HL-60 (cell line): ENCODE data around the gene WDR20.

Experiments used
- DNase-seq, 2 experiments: peaks; one replicate each; pipeline ENCODE4 v3.0.0-alpha.2; 2010 to 2020; ENCODE audit warnings: low read depth in 1 of 2, low spot score in 1 of 2
- H3K27ac ChIP-seq: fragments of 250-450 bp; sonication (Bioruptor Pico); replicated peaks from 2 replicates; pipeline ENCODE4 v1.5.1; 2020; ENCODE audit warnings: mild to moderate bottlenecking, moderate library complexity
- H3K27me3 ChIP-seq: fragments of 250-450 bp; sonication (Bioruptor Pico); 2 replicates; pipeline ENCODE4 v1.5.1; 2021; ENCODE audit warnings: mild to moderate bottlenecking, moderate library complexity; ENCODE audit not compliant: insufficient read depth, poor library complexity, severe bottlenecking
- H3K4me3 ChIP-seq: replicated peaks from 2 replicates; pipeline ENCODE4 v1.5.1; 2011; ENCODE audit warnings: mild to moderate bottlenecking, control low read depth, low read length; ENCODE audit not compliant: insufficient read depth
- GABPA ChIP-seq: IDR thresholded peaks from 2 replicates; pipeline ENCODE4 v1.6.1; 2012; ENCODE audit warnings: low read depth
- POLR2AphosphoS5 ChIP-seq: IDR thresholded peaks from 2 replicates; pipeline ENCODE4 v1.6.1; 2012; ENCODE audit warnings: low read depth
- REST ChIP-seq: IDR thresholded peaks from 2 replicates; pipeline ENCODE4 v1.6.1; 2012; ENCODE audit warnings: low read depth; ENCODE audit not compliant: insufficient replicate concordance
- SPI1 ChIP-seq: IDR thresholded peaks from 2 replicates; pipeline ENCODE4 v1.6.1; 2012; ENCODE audit warnings: low read depth, mild to moderate bottlenecking, borderline replicate concordance
- TF ChIP-seq, protein P1 (sequence below): IDR thresholded peaks from one replicate; pipeline ENCODE4 v1.5.1; 2011; ENCODE audit warnings: low read length, control low read depth, inconsistent platforms; ENCODE audit not compliant: insufficient read depth

The WDR20 gene

GRCh38 chr14:102233081-102233480 lies 93.4 kb downstream of the WDR20 start:
- peaks cover 2% of the 10 kb centered on the region for H3K27me3 ChIP-seq
- H3K4me3 ChIP-seq, result no peak overlapping the region
- H3K27ac ChIP-seq, result no peak overlapping the region
- TF ChIP-seq POLR2AphosphoS5, result no peak
- TF ChIP-seq SPI1, result no peak
- TF ChIP-seq GABPA, result no peak
- no peak for TF ChIP-seq REST
- TF ChIP-seq, protein P1, sequence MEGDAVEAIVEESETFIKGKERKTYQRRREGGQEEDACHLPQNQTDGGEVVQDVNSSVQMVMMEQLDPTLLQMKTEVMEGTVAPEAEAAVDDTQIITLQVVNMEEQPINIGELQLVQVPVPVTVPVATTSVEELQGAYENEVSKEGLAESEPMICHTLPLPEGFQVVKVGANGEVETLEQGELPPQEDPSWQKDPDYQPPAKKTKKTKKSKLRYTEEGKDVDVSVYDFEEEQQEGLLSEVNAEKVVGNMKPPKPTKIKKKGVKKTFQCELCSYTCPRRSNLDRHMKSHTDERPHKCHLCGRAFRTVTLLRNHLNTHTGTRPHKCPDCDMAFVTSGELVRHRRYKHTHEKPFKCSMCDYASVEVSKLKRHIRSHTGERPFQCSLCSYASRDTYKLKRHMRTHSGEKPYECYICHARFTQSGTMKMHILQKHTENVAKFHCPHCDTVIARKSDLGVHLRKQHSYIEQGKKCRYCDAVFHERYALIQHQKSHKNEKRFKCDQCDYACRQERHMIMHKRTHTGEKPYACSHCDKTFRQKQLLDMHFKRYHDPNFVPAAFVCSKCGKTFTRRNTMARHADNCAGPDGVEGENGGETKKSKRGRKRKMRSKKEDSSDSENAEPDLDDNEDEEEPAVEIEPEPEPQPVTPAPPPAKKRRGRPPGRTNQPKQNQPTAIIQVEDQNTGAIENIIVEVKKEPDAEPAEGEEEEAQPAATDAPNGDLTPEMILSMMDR, result no peak
- no peak for DNase-seq

DNA sequence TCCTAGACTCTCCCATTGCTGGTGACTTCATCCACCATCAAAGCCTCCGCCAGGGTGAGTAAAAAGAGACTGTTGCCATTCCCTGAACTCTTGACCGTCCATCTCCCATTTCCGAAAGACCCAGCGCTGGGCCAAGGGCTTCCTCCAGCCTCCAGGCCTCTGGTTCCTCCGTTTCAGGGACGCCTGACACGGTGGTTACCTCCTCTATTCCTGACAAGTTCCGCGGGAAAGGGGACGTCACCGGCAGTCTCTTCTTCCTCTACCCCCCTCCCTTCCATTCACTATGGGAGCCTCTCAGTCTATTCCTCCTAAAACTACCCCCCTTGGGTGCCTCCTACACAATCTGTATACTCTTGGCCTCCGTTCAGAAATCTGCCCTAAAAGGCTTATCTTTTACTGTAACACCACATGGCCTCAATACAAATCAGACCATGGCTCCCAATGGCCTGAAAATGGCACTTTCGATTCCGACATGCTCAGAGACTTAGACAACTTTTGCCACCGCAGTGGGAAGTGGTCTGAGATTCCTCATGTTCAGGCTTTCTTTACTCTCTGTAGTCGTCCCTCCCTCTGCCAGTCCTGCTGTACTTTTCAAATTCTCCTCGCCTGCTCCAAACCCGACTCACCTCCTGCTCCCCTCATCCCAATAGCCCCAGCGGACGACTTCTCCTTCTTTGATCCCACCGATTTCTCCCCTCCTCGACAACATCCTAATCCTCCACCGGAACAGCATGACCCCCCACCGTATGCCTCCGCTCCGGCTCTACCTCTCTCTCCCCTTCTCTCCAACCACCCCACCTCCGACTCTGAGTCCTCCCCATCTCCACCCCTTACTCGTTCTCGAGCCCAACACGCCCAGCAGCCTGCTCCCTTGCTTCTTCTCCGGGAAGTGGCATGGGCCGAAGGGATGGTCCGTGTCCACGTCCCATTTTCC lies 94.9 kb downstream of the WDR20 start:
- DNase-seq, result no peak
- H3K4me3 ChIP-seq, result no peak overlapping the region
- no peak for TF ChIP-seq POLR2AphosphoS5
- TF ChIP-seq, protein P1, result no peak
- no peak for TF ChIP-seq REST
- TF ChIP-seq SPI1, result no peak
- TF ChIP-seq GABPA, result no peak
- H3K27me3 ChIP-seq, result peaks cover 2% of the 10 kb centered on the region
- H3K27ac ChIP-seq, result no peak overlapping the region

DNA sequence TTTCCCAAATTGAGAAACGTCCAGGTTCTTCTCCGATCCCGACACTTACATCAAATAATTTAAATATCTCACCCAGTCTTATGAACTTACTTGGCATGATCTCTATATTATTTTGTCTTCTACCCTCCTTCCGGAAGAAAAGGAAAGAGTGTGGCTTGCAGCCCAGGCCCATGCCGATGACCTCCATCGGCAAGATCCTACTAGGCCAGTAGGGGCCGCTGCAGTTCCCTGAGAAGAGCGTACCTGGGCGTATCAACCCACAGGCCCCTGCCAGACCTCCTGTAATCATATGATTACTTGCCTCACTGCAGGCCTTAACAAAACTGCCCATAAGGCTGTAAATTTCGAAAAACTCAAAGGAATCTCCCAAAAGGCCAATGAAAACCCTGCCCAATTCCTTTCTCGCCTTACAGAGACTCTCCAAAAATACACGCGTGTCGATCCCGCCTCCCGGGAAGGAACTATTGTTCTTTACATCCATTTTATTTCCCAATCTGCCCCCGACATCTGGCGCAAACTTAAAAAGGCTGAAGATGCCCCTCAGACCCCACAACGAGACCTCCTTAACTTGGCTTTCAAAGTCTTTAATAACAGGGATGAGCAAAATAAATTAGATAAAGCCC lies 95.7 kb downstream of the WDR20 start:
- TF ChIP-seq REST, result no peak
- TF ChIP-seq GABPA, result no peak
- TF ChIP-seq, protein P1, result peak; percentile 55
- no peak for TF ChIP-seq POLR2AphosphoS5
- H3K27me3 ChIP-seq, result peaks cover 2% of the 10 kb centered on the region
- no peak overlapping the region for H3K27ac ChIP-seq
- peak; percentile 28 to 67 for DNase-seq
- H3K4me3 ChIP-seq, result no peak overlapping the region
